Thyroid gland (tissue), 4 donors: ENCODE measurements around the gene LDAH. TPM values are rescaled to one million over a fixed set of nuclear protein-coding genes. Genes with fewer than 3 reads are reported as not detected.

Experiments
- DNase-seq, 2 donors: peaks; one replicate each; pipeline ENCODE4 v3.0.0-alpha.2; 2019
- H3K27ac ChIP-seq, 3 donors: fragments of 200-600 bp; sonication (generic); 1 replicate in 2 of 3; 2 replicates in 1 of 3; pipeline ENCODE4 v1.5.1; 2016 to 2019; ENCODE audit warnings: mild to moderate bottlenecking in 1 of 3, moderate library complexity in 1 of 3
- H3K27me3 ChIP-seq: fragments of 200-600 bp; sonication (generic); one replicate; pipeline ENCODE4 v1.5.1; 2019
- H3K36me3 ChIP-seq, 2 donors: fragments of 200-600 bp; sonication (generic); one replicate each; pipeline ENCODE4 v1.5.1; 2016 to 2019
- H3K4me1 ChIP-seq, 2 donors: fragments of 200-600 bp; sonication (generic); one replicate each; pipeline ENCODE4 v1.5.1; 2017 to 2019
- H3K4me3 ChIP-seq, 3 donors: fragments of 200-600 bp; sonication (generic); replicated peaks in 1 of 3; 1 replicate in 2 of 3; 2 replicates in 1 of 3; pipeline ENCODE4 v1.5.1; 2016; ENCODE audit warnings: mild to moderate bottlenecking in 1 of 3
- H3K9me3 ChIP-seq: fragments of 200-600 bp; sonication (generic); one replicate; pipeline ENCODE4 v1.5.1; 2017
- CTCF ChIP-seq, 6 experiments: fragments of 200-600 bp in 3 of 6; fragments of 450-650 bp in 3 of 6; sonication (generic) in 3 of 6; IDR thresholded peaks; one replicate each; pipeline ENCODE4 v1.5.1; 2016 to 2019; ENCODE audit warnings: antibody characterized with exemption in 6 of 6, mild to moderate bottlenecking in 2 of 6, inconsistent platforms in 1 of 6, moderate library complexity in 1 of 6
- POLR2A ChIP-seq, 2 donors: fragments of 450-650 bp; IDR thresholded peaks; one replicate each; pipeline ENCODE4 v1.6.1; 2017; ENCODE audit warnings: antibody characterized with exemption in 2 of 2, mild to moderate bottlenecking in 2 of 2, moderate library complexity in 1 of 2
- WGBS, 2 donors: methylation state at CpG; one replicate each; pipeline ENCODE4 v1.1.5; 2017; 5-methylcytosine and 5-hydroxymethylcytosine counted together
- intact Hi-C: fragments of 100-400 bp; cut with DNase I; formaldehyde crosslinking; loops from one replicate; pipeline ENCODE4 v1.15.1; 2023
- total RNA-seq, 4 donors: library from RNA; depleted of rRNA; stranded (reverse); fragments of >200 nt; gene quantifications; one replicate each; pipeline ENCODE4 v1.2.3, GENCODE V29; 2016

Gene LDAH
- total RNA-seq, 4 donors from 2014 or later: 11.6 to 17.2 (median 16.2) TPM

DNA sequence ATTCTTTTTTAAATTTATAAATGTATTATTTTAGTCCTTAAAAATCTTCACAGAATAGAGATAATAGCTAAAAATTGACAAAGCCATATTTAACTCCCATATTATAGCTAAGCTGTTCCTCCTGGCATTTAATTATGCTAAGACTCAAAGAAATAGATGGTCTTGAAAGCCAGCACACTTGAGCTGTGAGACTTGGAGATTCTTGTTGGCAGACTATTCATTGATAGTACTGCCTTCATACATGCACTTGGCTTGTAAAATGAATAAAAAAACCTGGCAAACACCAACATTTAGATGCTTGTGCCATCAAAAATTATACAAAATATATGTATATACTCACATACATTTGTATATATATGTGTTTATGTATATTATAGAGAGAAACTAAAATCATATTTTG lies 9.7 kb upstream of the LDAH start:
- intact Hi-C loops: no loop called here
- no peaks in the 10 kb centered on the region for H3K36me3 ChIP-seq

GRCh38 chr2:20829861-20830260 lies 7.0 kb upstream of the LDAH start:
- no peak for DNase-seq
- Histone ChIP-seq H3K27me3 (no peaks in the 10 kb centered on the region), H3K9me3 (no peaks in the 10 kb centered on the region), H3K36me3 (no peaks in the 10 kb centered on the region), H3K27ac (no peak overlapping the region), H3K4me3 (no peak overlapping the region), H3K4me1 (no peaks in the 10 kb centered on the region)
- intact Hi-C loops: no loop called here
- 19 to 23% methylated on average over 1 of the region's 1 CpG for WGBS, 2 donors
- TF ChIP-seq POLR2A (IDR thresholded peaks at IDR 0.05) (no peak), CTCF (IDR thresholded peaks at IDR 0.05) (no peak)

More for the DNA sequence above, 9.7 kb upstream of the LDAH start:
- Histone ChIP-seq H3K27me3 (no peaks in the 10 kb centered on the region), H3K4me3 (no peak overlapping the region), H3K9me3 (no peaks in the 10 kb centered on the region), H3K4me1 (no peaks in the 10 kb centered on the region), H3K27ac (no peak overlapping the region)
- TF ChIP-seq POLR2A (IDR thresholded peaks at IDR 0.05) (no peak), CTCF (IDR thresholded peaks at IDR 0.05) (no peak)
- no peak for DNase-seq

DNA sequence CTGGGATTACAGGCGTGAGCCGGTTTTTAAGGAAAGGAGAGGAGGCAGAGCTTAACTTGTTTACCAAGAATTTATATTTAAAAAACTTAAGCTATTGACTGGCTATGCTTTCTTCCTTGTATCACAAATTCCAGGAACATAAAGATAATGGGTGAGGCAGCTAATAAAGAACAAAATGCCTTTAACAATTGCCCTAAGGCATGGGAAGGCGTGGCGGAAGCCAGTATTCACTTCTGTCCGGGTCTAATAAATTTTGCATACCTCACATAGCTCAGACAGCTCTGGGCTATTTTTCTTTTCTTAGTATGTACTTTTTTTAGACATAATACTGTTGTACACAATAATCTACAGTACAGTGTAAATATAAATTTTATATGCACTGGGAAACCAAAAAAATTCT lies 1.0 kb upstream of the LDAH start:
- Histone ChIP-seq H3K9me3 (no peaks in the 10 kb centered on the region), H3K27me3 (no peaks in the 10 kb centered on the region), H3K4me1 (peaks cover 0 to 3% of the 10 kb centered on the region in 2 donors), H3K4me3 (no peak overlapping the region), H3K27ac (no peak overlapping the region), H3K36me3 (no peaks in the 10 kb centered on the region)
- WGBS, 2 donors: 83 to 85% methylated on average over 5 of the region's 5 CpGs
- TF ChIP-seq CTCF (IDR thresholded peaks at IDR 0.05) (no peak), POLR2A (IDR thresholded peaks at IDR 0.05) (no peak)
- no peak for DNase-seq
- intact Hi-C loops: no loop called here

GRCh38 chr2:20818820-20819219 lies 4.1 kb downstream of the LDAH start:
- Histone ChIP-seq H3K4me3 (no peak overlapping the region), H3K27ac (no peak overlapping the region), H3K36me3 (no peaks in the 10 kb centered on the region), H3K9me3 (no peaks in the 10 kb centered on the region), H3K4me1 (peaks cover 0 to 3% of the 10 kb centered on the region in 2 donors), H3K27me3 (no peaks in the 10 kb centered on the region)
- WGBS, 2 donors: 88% methylated on average over 2 of the region's 2 CpGs
- DNase-seq: no peak
- intact Hi-C loops: no loop called here
- TF ChIP-seq POLR2A (IDR thresholded peaks at IDR 0.05): no peak
- no peak for TF ChIP-seq CTCF (IDR thresholded peaks at IDR 0.05)

DNA sequence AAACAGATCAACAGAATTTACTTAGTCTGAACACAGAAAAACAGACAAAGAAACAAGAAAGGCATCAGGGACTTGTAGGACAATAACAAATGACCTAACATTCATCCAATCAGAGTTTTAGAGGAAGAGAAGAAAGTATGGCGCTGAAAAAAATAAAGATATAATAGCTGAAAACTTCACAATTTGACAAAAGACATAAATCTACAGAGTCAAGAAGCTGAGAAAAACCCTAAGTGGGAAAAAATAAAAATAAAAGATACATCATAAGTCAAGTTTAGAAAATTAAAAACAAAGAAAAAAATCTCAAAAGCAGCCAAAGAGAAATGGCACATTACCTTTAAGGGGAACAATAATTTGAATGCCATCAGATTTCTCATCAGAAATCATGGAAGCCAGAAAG lies 7.7 kb downstream of the LDAH start:
- TF ChIP-seq CTCF (IDR thresholded peaks at IDR 0.05) (no peak), POLR2A (IDR thresholded peaks at IDR 0.05) (no peak)
- Histone ChIP-seq H3K9me3 (no peaks in the 10 kb centered on the region), H3K36me3 (no peaks in the 10 kb centered on the region), H3K4me1 (no peaks in the 10 kb centered on the region), H3K27me3 (no peaks in the 10 kb centered on the region), H3K27ac (no peak overlapping the region), H3K4me3 (no peak overlapping the region)
- no peak for DNase-seq
- 97 to 100% methylated on average over 1 of the region's 1 CpG for whole genome bisulfite sequencing, 2 donors
- intact Hi-C loops: no loop called here
